GM19328 (cell line): ENCODE data around the gene ASCC1.
"Not testable (repeated sequence)": the region's sequence is repeated elsewhere in the genome, so short reads cannot be mapped to it uniquely, and the experiment has no call there.

ENCODE experiments used
- ATAC-seq: cut with Tn5 transposase; IDR thresholded peaks from one replicate; pipeline ENCODE4 v1.9.1; 2021; ENCODE audit warnings: mild to moderate bottlenecking, moderate library complexity; ENCODE audit not compliant: unreplicated experiment

Gene ASCC1

DNA sequence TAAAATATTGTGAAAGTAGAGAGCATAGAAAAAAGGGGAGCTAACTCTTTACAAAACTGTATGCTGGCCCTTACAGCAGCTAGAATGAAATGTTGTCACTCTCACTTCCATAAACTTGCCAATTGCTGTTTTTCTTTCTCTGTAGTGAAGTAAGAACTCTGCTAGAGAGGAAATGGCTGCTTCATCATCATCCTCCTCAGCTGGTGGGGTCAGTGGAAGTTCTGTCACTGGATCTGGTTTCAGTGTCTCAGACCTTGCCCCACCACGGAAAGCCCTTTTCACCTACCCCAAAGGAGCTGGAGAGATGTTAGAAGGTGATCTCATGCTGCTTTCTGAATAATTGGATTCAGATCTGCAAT is 7.6 kb upstream of the ASCC1 start:
- ATAC-seq = no peak

DNA sequence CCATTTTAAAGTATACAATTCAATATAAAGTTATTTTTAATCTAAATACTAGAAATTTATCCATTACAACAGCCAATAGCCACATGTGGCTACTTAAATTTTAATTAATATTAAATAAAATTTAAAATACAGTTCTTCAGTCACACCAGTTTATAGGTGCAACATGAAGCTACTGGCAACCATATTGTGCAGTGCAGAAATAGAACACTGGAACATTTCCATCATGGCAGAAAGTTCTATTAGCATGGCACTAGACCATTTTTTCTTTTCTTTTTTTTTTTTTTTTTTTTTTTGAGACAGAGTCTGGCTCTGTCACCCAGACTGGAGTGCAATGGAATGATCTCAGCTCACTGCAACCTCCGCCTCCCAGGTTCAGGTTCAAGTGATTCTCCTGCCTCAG is 5.2 kb upstream of the ASCC1 start:
- no peak for ATAC-seq

DNA sequence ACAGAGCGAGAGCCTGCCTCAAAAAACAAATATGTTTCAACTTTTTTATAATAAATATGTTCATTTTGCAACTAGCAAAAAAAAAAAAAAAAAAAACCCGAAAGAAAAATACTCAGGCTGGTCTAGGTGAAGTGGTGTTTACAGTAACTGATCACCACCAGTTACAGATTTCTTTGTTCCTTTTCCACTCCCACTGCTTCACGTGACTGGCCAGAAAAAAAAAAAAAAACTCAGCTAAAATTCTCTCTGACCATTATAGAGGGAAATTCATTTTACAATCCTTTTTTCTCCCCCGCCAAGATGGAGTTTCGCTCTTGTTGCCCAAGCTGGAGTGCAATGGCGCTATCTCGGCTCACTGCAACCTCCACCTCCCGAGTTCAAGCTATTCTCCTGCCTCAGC is 4.6 kb upstream of the ASCC1 start:
- ATAC-seq = no peak

DNA sequence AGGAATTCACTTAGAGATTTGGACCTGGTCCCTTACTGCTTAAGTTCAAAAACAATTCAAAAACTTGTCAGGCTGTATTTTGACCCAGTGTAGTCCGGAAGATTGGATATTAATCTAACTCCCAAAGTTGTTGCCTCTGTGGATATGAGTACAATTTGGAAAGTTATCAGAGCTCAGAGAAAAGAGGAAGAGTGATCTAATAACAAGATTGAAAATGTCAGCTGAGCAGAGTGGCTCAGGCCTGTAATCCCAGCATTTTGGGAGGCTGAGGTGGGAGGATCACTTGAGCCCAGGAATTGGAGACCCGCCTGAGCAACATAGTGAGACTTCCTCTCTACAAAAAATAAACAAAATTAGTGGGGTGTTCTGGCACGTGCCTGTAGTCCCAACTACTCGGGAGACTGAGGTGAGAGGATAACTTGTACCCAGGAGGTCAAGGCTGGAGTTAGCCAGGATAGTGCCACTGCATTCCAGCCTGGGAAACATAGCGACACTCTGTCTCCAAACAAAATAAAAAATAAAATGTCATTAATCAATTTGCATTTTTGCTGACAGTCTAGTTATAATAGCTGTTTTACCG is 3.2 kb upstream of the ASCC1 start:
- ATAC-seq = no peak

DNA sequence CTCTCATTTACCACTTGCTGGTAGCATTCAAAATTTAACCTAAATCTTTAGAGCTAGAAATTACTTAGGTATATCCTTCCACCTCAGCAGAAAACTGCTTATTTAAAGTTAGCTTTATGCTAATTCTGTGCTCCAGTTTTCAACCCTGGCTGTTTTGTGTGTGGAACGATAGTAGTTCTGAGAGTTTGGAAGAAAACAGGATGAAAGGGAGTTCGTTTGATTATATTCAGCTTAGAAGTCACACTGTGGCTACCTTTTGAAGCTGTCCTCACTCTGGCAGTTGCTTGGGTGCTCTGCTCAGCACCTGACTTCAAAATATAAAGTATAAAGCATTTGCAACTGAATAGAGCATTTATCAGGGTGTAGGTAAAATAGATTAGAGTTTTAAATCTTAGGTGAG is 2.6 kb upstream of the ASCC1 start:
- ATAC-seq = no peak

DNA sequence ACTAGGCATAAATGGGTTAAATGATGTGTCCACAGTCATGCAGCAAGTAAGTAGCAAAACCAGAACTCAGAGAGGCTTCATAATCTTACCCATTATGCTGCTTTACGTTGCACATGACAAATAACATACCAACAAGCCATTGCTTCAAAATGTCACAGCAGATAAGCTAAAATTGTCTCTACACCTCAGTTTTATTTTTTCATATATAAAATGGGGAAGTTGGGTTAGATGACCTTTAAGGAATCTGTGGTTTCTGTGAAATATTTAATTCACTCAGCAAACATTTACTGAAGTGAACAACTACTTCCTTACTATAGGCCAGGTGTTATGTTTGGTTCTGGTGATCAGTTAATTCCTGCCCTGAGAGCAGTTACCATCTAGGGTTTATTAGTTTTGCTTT is 2.2 kb upstream of the ASCC1 start:
- ATAC-seq = no peak

DNA sequence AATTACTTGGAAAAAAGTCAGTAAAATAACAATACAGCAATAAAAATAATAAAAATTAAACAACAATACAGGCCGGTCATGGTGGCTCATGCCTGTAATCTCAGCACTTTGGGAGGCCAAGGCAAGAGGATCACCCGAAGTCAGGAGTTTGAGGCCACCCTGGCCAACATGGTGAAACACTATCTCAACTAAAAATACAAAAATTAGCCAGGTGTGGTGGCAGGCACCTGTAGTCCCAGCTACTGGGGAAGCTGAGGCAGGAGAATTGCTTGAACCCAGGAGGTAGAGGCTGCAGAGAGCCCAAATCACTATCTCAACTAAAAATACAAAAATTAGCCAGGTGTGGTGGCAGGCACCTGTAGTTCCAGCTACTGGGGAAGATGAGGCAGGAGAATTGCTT is 4.2 kb downstream of the ASCC1 start:
- ATAC-seq = not testable (repeated sequence)

DNA sequence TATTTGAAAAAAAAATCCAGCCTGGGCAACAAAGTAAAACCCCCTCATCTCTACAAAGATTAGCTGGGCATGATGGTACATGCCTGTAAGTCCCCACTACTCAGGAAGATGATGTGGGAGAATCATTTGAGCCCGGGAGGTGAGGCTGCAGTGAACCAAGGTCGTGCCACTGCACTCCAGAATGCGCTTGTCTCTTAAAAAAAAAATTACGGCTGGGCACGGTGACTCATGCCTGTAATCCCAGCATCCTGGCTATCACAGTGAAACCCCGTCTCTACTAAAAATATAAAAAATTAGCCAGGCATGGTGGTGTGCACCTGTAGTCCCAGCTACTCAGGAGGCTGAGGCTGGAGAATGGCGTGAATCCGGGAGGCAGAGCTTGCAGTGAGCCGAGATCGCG is 4.7 kb downstream of the ASCC1 start:
- not testable (repeated sequence) for ATAC-seq

DNA sequence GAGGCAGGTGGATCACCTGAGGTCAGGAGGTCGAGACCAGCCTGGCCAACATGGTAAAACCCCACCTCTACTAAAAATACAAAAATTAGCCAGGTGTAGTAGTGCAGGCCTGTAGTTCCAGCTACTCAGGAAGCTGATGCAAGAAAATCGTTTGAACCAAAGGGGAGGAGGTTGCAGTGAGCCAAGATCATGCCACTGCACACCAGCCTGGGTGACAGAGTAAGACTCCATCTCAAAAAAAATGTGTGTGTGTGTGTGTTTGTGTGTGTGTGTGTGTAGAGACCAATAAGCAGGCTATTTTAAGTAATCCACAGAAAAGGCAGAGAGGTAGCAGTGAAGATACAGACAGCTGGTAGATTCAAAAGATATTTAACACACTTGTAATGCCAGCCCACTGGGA is 7.5 kb downstream of the ASCC1 start:
- ATAC-seq = not testable (repeated sequence)

DNA sequence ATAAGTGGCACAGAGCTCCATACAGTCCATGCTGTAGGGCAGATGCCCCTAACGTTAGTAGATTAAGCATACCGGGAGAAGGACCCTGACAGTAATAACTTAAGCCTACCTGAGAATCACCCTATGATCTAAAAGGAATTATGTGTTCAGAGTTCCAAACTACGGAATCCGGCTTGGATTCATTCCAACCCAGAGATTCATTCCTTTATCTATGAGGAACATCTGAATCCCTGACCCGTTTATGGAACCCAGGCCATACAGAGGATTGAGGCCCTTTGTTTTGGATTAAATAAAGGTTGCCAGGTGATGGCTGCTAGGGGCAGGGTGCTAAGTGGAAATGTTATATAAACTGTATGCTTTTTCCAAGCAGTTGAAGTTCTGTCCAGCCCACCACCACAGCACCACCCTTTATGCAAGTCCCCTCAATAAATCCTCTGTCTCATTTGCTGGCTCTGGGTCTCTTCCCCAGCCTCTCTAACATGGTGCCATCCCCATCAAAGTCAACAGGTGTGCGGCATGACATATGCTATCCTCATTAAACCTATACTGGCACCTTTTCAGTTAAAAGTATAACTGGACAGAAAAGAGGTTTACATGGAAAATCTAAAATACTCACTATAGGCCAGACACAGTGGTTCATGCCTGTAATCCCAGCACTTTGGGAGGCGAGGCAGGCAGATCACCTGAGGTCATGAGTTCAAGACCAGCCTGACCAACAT is 9.4 kb downstream of the ASCC1 start:
- no peak for ATAC-seq

DNA sequence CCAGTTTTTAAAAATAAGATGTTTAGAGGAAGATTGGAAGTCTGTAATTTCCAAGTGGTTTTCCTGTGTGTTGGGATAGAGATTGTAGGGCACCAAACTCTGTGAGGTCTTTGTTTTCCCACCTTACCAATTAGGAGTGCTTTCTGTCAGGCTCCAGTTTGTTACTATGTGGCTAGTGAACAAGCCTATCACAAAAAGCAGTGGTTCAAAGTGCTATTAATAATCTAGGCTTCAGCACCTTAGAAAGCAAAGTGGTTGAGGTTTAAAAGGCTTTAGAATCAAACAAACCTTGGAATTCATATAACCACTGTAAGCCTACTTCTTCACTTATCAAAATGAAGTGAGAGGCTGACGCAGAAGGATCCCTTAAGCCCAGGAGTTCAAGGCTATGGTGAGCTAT is 11.4 kb downstream of the ASCC1 start:
- no peak for ATAC-seq

DNA sequence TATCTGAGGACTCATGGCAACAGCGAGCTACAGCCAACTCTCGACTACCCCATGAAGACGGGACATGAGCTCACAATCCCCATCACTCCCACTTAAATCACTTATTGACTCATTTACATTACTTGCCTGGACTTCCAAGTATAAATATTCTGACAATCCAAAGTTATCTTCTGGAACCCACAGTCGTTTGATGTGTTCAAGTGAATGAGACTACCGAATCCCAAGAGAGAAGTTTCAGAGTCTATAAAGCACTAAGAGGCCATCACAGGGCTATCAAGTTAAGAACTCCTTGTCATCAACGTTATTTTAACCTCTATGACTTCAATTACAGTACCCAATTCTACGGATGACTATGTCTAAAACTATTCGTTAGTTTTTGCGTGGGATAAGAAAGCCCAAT is 11.8 kb downstream of the ASCC1 start:
- no peak for ATAC-seq

DNA sequence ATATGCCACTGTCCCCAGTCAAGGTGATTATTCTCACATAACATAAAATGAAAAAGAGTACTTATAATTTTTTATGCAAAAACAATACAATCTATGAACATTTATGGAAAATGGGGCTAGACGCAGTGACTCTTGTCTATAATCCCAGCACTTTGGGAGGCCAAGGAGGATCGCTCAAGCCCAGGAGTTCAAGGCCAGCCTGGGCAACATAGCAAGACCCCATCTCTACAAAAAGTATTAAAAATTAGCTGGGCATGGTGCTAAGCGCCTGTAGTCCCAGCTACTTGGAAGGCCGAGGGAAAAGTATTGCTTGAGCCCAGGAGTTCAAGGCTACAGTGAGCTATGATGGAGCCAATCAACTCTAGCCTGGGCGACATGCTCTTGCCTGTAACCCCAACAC is 14.8 kb downstream of the ASCC1 start:
- ATAC-seq = no peak

DNA sequence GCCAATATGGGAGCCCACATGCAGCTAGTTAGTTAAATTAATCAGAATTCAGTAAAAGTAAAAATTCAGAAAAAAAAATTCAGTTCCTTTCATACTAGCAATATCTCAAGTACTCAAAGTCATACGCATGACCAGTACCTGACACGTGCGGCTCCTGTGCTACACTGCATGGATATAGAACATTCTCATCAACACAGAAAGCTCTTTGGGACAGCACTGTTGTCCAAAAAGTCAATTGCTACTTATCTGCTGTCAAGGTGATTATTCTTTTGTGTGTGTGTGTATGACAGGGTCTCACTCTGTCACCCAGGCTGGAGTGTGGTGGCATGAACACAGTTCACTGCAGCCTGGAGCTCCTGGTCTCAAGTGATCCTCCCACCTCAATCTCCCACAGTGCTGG is 15.2 kb downstream of the ASCC1 start:
- ATAC-seq = no peak

DNA sequence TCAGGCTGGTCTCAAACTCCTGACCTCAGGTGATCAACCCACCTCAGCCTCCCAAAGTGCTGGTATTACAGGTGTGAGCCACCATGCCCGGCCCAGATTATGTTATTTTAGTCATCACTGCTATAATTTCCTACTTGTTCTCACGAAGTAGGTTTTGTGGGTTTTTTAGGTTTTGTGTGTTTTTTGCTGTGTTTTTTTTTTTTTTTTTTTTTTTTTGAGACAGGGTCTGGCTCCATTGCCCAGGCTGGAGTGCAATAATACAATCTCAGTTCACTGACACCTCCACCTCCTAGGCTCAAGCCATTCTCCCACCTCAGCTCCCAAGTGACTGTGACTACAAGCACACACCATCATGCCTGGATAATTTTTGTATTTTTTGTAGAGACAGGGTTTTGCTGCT is 21.1 kb downstream of the ASCC1 start:
- ATAC-seq = no peak

DNA sequence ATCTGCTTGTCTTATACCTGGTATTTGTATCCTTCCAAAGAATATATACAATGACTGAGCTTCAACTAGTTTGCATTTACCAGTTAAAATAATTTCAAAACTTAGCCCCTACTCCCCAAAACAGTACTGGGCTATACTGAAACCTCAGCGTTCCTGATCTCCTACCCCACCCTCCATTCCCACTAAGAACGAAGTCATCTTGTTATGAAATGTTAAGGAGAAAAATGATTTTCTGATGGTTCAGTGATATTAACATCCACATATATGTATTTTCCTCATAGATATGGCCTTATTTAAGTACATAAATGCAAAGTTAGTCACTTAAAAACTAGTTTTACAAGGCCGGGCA is 29.1 kb downstream of the ASCC1 start:
- ATAC-seq = no peak

DNA sequence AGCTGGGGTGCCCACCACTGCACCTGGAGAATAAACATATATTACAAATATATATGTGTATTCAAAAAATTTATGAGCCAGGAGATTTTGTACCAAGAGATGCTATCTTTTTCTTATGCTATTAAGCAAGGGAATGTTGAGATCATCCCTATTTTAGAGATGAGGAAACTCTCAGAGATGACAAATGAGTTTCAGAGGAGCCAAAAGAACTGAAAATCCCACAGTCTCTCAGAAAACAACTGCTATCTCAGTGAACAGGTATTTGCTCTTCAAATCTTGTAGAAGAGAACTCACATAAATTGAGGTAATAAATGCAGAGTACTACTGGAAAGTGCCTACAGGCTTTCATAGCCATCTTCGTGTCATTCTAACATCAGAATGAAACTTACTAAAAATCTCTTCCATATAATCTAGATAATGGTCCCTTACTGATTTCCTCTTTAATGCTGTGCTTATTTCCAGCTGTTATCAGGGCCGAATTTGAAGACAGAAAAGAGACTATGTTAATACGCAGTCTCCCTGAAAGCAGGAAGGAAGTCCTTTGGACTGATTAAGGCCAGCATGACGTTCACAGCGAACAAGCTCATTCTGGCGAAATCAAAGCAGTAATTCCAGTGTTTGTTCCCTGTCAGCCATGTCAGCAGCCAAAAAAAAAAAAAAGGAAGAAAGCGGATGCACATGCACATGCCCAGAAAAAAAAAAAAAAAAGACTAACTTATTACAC is 29.7 kb downstream of the ASCC1 start:
- ATAC-seq = no peak

DNA sequence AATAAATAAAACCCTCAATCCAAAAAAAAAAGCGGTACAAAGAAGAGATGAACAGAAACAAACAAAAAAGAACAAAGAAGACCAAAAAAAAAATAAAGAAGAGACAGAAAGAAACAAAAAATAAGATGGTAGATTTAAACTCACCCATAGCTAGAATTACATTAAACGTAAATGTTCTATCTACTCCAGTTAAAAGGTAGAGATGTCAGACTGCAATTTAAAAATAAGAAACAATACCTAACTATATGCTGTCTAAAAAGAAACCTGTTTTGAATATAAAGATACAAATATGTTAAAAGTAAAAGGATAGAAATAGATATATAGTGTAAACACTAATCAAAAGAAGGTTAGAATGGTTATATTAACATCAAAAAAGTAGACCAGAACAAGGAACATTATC is 31.9 kb downstream of the ASCC1 start:
- ATAC-seq = no peak

DNA sequence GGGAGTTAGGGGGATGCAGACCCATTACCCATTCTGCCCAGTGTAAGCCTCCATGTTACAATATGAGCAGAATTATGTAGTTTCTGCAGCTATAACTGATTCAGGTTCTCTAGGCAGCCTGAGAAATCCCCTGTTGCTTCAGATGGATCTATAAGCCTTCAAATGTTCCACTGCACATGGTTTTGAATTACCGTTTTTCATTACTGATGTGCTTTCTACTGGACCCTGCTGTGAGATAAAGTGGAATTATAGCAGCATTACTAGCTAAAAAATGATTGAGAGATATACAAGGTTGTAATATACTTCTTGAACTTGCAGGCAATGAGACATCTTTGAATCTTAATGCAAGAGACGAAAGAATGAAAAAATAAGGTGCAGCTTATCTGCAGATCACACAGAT is 38.6 kb downstream of the ASCC1 start:
- no peak for ATAC-seq

DNA sequence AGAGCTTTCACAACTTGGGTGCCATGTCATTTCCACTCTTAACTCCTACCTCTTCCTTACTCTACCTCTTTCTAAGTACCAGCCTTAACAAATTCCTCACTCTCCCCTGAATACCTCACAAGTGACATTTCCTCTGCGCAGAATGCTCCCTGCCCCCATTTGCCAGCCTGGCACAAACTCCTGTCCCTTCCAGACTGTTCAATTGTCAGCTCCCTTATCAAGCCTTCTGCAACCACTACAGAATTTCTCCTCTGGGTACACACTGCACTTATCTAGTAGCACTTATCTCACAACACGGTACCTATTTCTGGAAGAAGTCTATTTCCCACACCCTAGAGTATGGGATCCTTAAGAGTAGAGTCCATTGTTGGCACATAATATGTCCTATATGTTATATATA is 39.4 kb downstream of the ASCC1 start:
- ATAC-seq = no peak

DNA sequence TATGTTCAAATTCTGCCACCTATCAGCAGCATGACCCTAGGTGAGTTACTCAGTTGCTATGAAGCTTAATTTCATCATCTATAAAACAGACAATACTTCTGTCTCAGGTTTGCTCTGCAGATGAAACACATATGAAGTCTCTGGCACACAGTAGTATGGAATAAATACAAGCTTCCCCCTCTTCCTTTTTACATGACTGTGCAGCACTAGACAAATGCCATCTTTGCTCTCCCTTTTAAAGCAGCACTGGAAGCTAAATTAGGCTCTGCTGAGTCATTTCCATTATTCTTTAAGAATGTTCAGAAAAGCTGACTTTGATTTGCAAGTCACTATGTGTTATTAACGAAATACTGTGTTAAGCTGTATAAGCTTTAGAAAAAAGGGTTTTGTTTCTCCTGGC is 40.9 kb downstream of the ASCC1 start:
- no peak for ATAC-seq

DNA sequence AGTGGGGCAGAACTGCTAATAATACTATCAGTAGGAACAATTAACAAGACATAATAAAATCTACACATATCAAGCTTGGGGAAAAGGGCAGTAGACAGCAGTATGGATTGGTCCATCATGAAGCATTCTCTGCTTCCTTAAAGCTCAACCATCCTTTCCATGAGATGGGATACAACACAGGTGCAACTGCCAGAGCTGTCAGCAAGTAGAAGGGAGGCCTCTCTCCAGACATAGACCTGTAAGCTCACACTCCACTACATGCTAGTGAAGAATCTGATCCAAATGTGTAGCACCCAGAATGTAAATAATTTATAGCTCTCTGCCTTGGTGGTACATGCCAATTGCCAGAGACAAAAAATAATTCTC is 41.8 kb downstream of the ASCC1 start:
- ATAC-seq = no peak
